Suppressor macrophage treated with lipopolysaccharide for 4 hours (primary cell): ENCODE data around the gene SH3BP4.

Source experiments
- DNase-seq: peaks from one replicate; pipeline ENCODE4 v3.0.0-alpha.2; 2020

Gene SH3BP4

DNA sequence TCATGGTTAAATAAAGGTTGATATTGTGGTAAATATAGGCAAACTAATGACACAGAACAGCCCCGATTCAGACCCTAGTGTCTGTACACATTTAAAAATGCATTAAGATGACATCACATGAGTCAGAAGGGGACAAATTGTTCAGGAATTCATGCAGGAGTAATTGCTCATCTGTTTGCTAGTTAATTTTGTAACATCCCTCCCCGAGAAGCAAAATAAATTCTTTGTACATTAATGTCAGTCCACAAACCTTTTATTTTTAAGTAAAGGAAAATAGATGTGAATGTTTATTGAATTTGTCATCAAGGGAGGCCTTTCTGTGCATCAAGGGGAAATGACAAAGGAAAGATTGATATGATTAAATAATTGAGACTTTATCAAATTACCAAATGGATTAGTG lies 69.9 kb downstream of the SH3BP4 start:
- DNase-seq: no peak

- DNase-seq: no peak
These were observed 72.5 kb downstream of the SH3BP4 start for GRCh38 chr2:235024191-235024860.

GRCh38 chr2:235024931-235025773 lies 73.3 kb downstream of the SH3BP4 start:
- no peak for DNase-seq

DNA sequence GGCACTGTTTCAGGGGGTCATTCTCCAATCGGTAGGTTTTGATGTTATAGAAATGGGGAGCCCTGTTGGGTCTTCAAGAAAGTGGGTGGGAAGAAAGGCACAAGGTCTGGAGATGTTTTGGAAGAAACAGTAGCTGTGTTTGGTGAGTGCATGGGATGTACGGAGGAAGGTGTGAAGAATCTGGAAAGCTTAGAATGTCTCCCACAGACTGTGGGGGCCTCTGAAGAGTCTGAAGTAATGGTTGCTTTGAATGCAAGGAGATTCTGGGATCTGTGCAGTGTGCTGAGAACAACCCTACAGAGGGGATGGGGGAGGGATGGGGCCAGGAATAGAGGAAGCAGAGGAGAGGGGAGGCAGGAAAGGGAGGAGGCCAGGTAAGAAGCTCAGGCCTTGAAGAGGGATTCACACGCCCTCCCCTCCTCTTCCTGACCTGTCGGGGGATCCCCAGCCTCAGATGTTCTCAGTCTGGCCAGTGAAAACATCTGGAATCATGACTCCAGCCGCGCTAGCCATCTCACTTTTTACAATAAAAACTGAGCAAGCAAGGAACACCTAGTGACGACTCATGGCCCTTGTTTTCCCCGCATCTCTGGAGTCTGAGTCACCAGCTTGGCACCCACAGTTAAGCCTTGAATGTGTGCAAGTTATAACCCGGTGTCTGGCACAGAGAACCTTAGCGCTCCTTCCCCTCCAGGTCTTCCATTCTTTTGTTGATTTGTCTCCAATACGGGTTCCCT lies 74.2 kb downstream of the SH3BP4 start:
- no peak for DNase-seq

- no peak for DNase-seq
These were observed 75.1 kb downstream of the SH3BP4 start for GRCh38 chr2:235026649-235027557.

GRCh38 chr2:235027558-235028214 lies 75.9 kb downstream of the SH3BP4 start:
- no peak for DNase-seq

DNA sequence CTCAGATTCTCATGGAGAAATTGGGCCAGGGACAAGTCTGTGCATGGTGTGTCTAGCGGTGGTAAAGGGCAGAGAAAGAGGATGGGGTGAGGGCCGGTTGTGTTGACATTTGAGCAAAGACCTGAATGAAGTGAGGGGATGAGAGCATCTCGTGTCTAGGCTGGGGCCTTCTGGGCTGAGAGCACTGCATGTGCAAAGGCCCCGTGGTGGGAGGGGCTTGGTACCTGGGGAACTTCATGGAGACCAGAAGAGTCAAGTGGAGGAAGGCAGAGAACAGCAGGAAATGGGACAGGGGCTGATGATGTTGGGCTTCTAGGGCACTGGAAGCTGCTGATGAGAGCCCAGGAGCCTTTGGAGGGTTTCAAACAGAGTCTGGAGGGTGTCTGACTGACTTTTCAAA lies 76.8 kb downstream of the SH3BP4 start:
- no peak for DNase-seq

- no peak for DNase-seq
These were observed 77.2 kb downstream of the SH3BP4 start for GRCh38 chr2:235029054-235029453.

- no peak for DNase-seq
These were observed 78.3 kb downstream of the SH3BP4 start for GRCh38 chr2:235030126-235030525.

DNA sequence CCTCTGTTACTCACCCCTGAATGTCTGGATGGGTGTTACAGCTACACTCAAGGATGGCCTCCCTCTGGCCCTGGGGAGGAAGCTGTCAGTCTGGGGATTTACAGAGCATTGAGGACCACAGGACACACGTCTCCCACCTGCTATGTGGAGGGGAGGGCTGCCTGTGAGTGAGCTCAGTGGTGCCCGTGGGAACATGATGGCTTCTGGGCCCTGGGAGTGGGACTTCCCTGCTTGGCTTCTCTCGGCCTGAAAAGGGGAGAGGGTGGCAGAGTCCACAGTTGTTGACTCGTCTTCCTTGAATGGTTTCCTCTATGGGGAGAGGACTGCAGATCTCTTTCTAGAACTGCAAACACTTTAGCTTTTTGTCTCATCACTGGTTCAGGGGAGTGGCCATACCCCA lies 79.1 kb downstream of the SH3BP4 start:
- no peak for DNase-seq

DNA sequence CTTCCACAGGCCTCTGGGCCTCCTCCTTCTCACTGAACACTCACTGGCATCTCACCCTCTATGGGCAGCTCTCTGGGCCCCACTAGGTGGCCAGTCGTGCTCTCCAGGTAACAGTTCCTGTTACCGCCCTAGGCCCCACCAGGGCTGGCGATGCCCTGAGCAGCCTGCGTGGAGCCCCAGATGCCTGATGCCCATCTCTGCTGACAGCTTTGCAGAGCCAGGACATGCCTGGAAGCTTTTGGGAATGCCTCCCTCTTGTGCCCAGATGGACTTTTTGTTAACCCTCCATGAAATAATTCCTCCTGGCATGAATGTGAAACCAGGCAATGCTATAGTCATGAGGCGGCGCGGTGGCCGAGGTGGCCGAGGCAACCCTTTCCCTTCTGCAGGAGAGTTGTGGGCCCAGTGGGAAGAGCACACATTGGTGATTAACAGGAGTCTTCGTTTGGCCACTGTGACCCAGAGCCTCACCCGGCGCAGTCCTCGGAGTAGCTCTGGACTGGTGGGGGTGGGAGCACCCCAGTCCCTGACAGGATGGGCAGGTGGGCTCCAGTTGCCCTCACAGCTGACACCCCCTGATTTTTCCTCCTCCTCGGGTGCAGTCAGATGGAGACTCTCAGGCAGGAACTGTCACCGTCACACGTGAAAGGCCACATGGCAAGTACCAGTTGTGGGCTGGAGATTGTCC lies 80.0 kb downstream of the SH3BP4 start:
- DNase-seq: no peak

DNA sequence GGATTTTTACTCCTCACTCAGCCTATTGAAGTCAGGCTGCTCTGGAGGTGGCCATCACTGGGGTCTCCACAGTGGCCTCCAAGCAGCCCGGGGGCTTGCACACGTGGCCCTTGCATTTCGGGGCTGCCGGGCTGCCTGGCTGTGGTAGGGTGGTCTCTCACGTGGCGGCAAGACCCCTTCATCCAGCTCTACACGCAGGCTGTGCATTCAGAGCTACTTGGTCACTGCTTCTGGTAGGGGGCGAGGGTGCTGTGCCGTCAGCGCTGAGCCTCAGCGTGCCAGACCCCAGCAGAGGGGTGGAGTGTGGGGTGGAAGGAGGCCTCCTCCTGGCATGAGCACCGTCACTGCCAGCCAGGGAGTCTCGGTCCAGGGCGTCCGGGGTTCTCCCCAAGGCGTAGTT lies 80.6 kb downstream of the SH3BP4 start:
- no peak for DNase-seq

GRCh38 chr2:235032949-235033348 lies 81.1 kb downstream of the SH3BP4 start:
- DNase-seq: no peak

DNA sequence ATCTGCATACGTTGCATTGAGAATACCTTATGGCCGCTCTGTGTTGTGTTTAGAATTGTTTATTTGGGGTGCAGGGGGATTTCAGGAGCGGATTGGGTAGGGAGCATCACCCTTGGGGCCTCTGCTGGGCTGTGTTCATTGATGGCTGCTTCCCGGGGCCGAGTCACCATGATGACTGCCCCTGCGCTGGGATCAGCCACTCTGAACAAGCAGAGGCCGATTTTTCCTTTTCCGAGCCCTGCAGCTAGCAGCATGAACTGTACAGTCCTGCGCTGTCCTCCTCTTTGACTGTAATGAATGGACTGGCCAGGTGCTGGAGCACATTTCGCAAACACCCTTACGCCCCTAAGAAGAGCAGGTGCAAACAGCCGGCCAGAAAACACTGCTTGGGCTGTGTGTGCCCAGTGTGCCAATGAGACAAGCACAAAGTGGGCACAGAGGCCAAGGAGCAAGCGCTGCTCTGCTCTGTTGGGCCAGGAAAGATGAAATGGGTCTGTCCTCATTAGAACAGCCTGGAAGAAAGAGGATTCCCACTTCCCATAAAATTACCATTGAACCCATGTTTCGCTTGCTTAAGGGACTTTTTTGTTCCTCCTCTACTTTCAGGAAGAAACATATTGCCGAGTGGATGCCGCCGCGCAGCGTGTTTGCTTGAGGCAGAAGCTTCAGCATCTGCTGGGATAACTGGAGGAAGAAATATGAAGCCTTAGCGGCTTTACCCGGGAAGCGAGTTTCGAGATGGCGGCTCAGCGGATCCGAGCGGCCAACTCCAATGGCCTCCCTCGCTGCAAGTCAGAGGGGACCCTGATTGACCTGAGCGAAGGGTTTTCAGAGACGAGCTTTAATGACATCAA lies 82.7 kb downstream of the SH3BP4 start:
- DNase-seq: no peak

GRCh38 chr2:235037604-235038166 lies 85.9 kb downstream of the SH3BP4 start:
- no peak for DNase-seq

- no peak for DNase-seq
These were observed 89.6 kb downstream of the SH3BP4 start for GRCh38 chr2:235041221-235041917.

DNA sequence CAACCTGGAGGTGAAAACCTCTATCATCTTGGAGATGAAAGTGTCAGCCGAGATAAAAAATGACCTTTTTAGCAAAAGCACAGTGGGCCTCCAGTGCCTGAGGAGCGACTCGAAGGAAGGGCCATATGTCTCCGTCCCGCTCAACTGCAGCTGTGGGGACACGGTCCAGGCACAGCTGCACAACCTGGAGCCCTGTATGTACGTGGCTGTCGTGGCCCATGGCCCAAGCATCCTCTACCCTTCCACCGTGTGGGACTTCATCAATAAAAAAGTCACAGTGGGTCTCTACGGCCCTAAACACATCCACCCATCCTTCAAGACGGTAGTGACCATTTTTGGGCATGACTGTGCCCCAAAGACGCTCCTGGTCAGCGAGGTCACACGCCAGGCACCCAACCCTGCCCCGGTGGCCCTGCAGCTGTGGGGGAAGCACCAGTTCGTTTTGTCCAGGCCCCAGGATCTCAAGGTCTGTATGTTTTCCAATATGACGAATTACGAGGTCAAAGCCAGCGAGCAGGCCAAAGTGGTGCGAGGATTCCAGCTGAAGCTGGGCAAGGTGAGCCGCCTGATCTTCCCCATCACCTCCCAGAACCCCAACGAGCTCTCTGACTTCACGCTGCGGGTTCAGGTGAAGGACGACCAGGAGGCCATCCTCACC lies 90.2 kb downstream of the SH3BP4 start:
- DNase-seq: no peak

- DNase-seq: no peak
These were observed 91.0 kb downstream of the SH3BP4 start for GRCh38 chr2:235042576-235043515.
